ENCODE results near the gene BHLHA15.

GRCh38 chr7:98199131-98199530 is 12.1 kb upstream of the BHLHA15 start:
- TF ChIP-seq CTCF (IDR thresholded peaks at IDR 0.05; ENCODE audit: insufficient read depth, low read length, poor library complexity, severe bottlenecking) (no peak), EZH2phosphoT487 (conservative IDR thresholded peaks at IDR 0.05; ENCODE audit: low read length) (no peak)
